CD4-positive, alpha-beta T cell (primary cell): ENCODE data around the gene ASCC2. TPM values are rescaled to one million over a fixed set of nuclear protein-coding genes. Genes with fewer than 3 reads are reported as not detected.

ENCODE experiments used
- ATAC-seq: fragments of 200-7000 bp; cut with Tn5 transposase; one replicate; pipeline ENCODE4 v1.10.0; 2022; ENCODE audit warnings: mild to moderate bottlenecking; ENCODE audit not compliant: poor library complexity
- CTCF ChIA-PET: fragments of 350-600 bp; sonication (Branson Sonifier 250); formaldehyde crosslinking; loops from one replicate; lab custom pipeline; 2021; ENCODE audit warnings: antibody characterized with exemption, inconsistent platforms; lab: Charles Lee
- POLR2A ChIA-PET: fragments of 350-600 bp; sonication (Branson Sonifier 250); formaldehyde crosslinking; loops from one replicate; lab custom pipeline; 2021; ENCODE audit warnings: antibody characterized with exemption, inconsistent platforms; lab: Charles Lee
- DNase-seq, 14 experiments: peaks; one replicate each; pipeline ENCODE4 v3.0.0-alpha.2; 2013 to 2020; ENCODE audit warnings: mixed read lengths in 2 of 14
- H3K27ac ChIP-seq, 2 donors: one replicate each; pipeline versions ENCODE4 v1.5.1 to v1.7.0; 2013; ENCODE audit warnings: low read length in 2 of 2, low read depth in 1 of 2, mild to moderate bottlenecking in 1 of 2
- H3K27me3 ChIP-seq, 2 experiments: 1 replicate in 1 of 2; 2 replicates in 1 of 2; pipeline versions ENCODE4 v1.6.1 to v1.7.0; 2013; ENCODE audit warnings: low read length in 2 of 2, control low read depth in 1 of 2, mild to moderate bottlenecking in 1 of 2, moderate library complexity in 1 of 2; ENCODE audit not compliant: insufficient read depth in 2 of 2, control insufficient read depth in 1 of 2
- H3K36me3 ChIP-seq: one replicate; pipeline ENCODE4 v1.6.1; 2013; ENCODE audit warnings: low read length, control low read depth; ENCODE audit not compliant: insufficient read depth
- H3K4me1 ChIP-seq: one replicate; pipeline ENCODE4 v1.6.1; 2013; ENCODE audit warnings: low read length, control low read depth; ENCODE audit not compliant: insufficient read depth
- H3K4me3 ChIP-seq: one replicate; pipeline ENCODE4 v1.5.1; 2013; ENCODE audit warnings: mild to moderate bottlenecking, low read length, moderate library complexity
- H3K9me3 ChIP-seq, 2 experiments: 1 replicate in 1 of 2; 2 replicates in 1 of 2; pipeline versions ENCODE4 v1.6.1 to v1.7.0; 2013; ENCODE audit warnings: low read length in 2 of 2, mild to moderate bottlenecking in 2 of 2, control low read depth in 1 of 2, moderate library complexity in 1 of 2; ENCODE audit not compliant: control insufficient read depth in 1 of 2, insufficient read depth in 1 of 2
- H3K27ac Mint-ChIP-seq: one replicate; pipeline ENCODE4 v1.8.0; 2020; ENCODE audit warnings: mixed read lengths
- H3K27me3 Mint-ChIP-seq: one replicate; pipeline ENCODE4 v1.8.0; 2021; ENCODE audit warnings: mixed read lengths
- H3K36me3 Mint-ChIP-seq: one replicate; pipeline ENCODE4 v1.8.0; 2021; ENCODE audit warnings: low read depth, mixed read lengths
- H3K4me1 Mint-ChIP-seq: one replicate; pipeline ENCODE4 v1.8.0; 2021; ENCODE audit warnings: low read depth, mixed read lengths
- H3K4me3 Mint-ChIP-seq: one replicate; pipeline ENCODE4 v1.8.0; 2020; ENCODE audit warnings: mild to moderate bottlenecking, mixed read lengths
- H3K9me3 Mint-ChIP-seq: one replicate; pipeline ENCODE4 v1.8.0; 2020; ENCODE audit warnings: mixed read lengths
- intact Hi-C, 2 experiments: fragments of 100-400 bp; cut with DNase I in 1 of 2; cut with micrococcal nuclease in 1 of 2; formaldehyde crosslinking; loops; one replicate each; pipeline versions ENCODE4 v1.15.1 to v1.9.0; 2023 to 2025; cut with DNase I, micrococcal nuclease
- total RNA-seq, 174 experiments: library from RNA in 2 of 174; stranded (reverse) in 2 of 174; gene quantifications; one replicate each; pipeline ENCODE4 v1.2.3 and lab custom pipeline; 2021 to 2026
- TF ChIP-seq, protein P1 (sequence below): fragments of 200-600 bp; IDR thresholded peaks from one replicate; pipeline ENCODE4 v1.8.0; 2022; ENCODE audit warnings: antibody characterized with exemption, mild to moderate bottlenecking

ASCC2 gene
- total RNA-seq, 2 experiments from 2014 or later = 67.1 to 68.3 TPM

DNA sequence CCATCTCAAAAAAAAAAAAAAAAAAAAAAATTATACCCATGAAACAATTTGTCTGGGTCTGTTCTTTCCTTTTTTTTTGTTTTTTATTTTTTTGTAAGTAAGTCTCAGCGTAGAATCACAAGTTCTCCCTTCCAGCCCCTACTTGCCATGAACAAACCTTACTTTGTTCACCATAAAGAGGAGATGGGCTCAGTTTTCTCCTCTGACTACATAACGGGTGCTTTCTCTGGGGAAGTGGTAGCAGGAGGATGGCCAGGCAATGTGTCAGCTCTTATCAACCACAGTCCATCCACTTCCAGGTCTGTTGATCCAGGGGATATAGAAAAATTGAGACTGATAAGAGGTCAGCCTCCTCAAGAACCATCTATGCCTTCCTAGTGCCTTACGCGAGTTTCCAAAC lies 11.0 kb downstream of the ASCC2 start:
- peaks cover 74% of the 10 kb centered on the region for H3K36me3 ChIP-seq
- TF ChIP-seq, protein P1, sequence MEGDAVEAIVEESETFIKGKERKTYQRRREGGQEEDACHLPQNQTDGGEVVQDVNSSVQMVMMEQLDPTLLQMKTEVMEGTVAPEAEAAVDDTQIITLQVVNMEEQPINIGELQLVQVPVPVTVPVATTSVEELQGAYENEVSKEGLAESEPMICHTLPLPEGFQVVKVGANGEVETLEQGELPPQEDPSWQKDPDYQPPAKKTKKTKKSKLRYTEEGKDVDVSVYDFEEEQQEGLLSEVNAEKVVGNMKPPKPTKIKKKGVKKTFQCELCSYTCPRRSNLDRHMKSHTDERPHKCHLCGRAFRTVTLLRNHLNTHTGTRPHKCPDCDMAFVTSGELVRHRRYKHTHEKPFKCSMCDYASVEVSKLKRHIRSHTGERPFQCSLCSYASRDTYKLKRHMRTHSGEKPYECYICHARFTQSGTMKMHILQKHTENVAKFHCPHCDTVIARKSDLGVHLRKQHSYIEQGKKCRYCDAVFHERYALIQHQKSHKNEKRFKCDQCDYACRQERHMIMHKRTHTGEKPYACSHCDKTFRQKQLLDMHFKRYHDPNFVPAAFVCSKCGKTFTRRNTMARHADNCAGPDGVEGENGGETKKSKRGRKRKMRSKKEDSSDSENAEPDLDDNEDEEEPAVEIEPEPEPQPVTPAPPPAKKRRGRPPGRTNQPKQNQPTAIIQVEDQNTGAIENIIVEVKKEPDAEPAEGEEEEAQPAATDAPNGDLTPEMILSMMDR = no peak
- intact Hi-C loops = no loop called here
- POLR2A ChIA-PET = no interaction called here
- H3K27me3 ChIP-seq = no peaks in the 10 kb centered on the region
- ATAC-seq (no peak), DNase-seq (no peak)
- no peaks in the 10 kb centered on the region for H3K4me1 ChIP-seq
- H3K9me3 Mint-ChIP-seq = no peaks in the 10 kb centered on the region
- H3K4me3 Mint-ChIP-seq = no peak overlapping the region
- no peak overlapping the region for H3K27ac ChIP-seq
- H3K4me1 Mint-ChIP-seq = peaks cover 20% of the 10 kb centered on the region
- H3K36me3 Mint-ChIP-seq = peaks cover 78% of the 10 kb centered on the region
- no peaks in the 10 kb centered on the region for H3K27me3 Mint-ChIP-seq
- H3K9me3 ChIP-seq = no peaks in the 10 kb centered on the region
- CTCF ChIA-PET = no interaction called here
- no peak overlapping the region for H3K27ac Mint-ChIP-seq
- H3K4me3 ChIP-seq = no peak overlapping the region

DNA sequence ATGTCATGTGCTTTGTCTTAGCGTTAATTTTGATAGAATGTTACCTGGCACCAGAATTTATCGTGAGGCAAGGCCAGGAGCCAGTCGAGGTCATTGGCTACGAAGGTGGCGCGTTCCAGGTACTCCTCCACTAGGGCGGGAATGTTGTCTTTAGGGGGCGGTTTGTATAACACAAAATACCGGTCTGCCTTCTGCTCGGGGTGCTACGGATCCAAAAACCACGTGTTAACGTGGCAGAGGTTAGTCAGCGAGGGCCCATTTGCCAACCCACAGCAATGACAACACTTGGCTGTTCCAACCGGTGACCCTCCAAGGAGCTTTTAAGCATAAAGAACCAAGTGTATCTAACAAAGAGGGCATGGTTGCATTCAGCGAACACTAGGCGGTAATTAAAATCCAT lies 12.5 kb downstream of the ASCC2 start:
- H3K27ac ChIP-seq = no peak overlapping the region
- H3K9me3 ChIP-seq = no peaks in the 10 kb centered on the region
- CTCF ChIA-PET = no interaction called here
- DNase-seq (no peak), ATAC-seq (no peak)
- H3K4me1 Mint-ChIP-seq = peaks cover 9% of the 10 kb centered on the region
- peaks cover 74% of the 10 kb centered on the region for H3K36me3 ChIP-seq
- TF ChIP-seq, protein P1 = no peak
- no peaks in the 10 kb centered on the region for H3K9me3 Mint-ChIP-seq
- H3K4me3 ChIP-seq = no peak overlapping the region
- H3K36me3 Mint-ChIP-seq = peaks cover 76% of the 10 kb centered on the region
- no peak overlapping the region for H3K4me3 Mint-ChIP-seq
- no peaks in the 10 kb centered on the region for H3K4me1 ChIP-seq
- H3K27ac Mint-ChIP-seq = no peak overlapping the region
- no peaks in the 10 kb centered on the region for H3K27me3 Mint-ChIP-seq
- H3K27me3 ChIP-seq = no peaks in the 10 kb centered on the region
- POLR2A ChIA-PET = no interaction called here
- intact Hi-C loops = no loop called here

DNA sequence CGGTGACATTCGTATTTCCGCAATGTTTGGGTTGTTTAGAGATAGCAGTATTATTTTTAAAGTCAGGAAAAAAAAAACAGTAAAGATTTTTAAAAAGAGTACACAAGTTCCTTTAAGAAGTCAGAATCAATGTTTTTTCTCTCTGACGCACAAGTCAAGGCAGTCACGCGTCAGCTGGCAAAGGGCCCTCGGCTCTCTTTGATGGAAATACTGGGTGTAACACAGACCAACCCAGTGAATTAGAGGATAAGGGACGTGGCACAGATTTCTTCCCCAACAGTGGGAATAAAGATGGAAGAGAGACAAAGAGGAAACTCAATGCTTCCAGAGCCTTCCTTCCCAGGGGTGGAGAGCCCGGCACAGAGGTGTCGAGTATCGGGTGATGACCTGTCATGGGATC lies 13.4 kb downstream of the ASCC2 start:
- Mint-ChIP-seq H3K27ac (no peak overlapping the region), H3K4me1 (peaks cover under 1% of the 10 kb centered on the region), H3K9me3 (no peaks in the 10 kb centered on the region), H3K4me3 (no peak overlapping the region), H3K36me3 (peaks cover 70% of the 10 kb centered on the region), H3K27me3 (no peaks in the 10 kb centered on the region)
- TF ChIP-seq, protein P1 = no peak
- intact Hi-C loops = no loop called here
- CTCF ChIA-PET = no interaction called here
- H3K27ac ChIP-seq = no peak overlapping the region
- H3K4me1 ChIP-seq = no peaks in the 10 kb centered on the region
- H3K4me3 ChIP-seq = no peak overlapping the region
- no peaks in the 10 kb centered on the region for H3K9me3 ChIP-seq
- H3K27me3 ChIP-seq = no peaks in the 10 kb centered on the region
- no peak for DNase-seq
- POLR2A ChIA-PET = no interaction called here
- no peak for ATAC-seq
- H3K36me3 ChIP-seq = peaks cover 69% of the 10 kb centered on the region
